Trophoblast cell (in vitro differentiated cells and primary cell): ENCODE results near the gene LUM.

Source experiments
- DNase-seq, 2 donors: peaks; one replicate each; pipeline ENCODE4 v3.0.0-alpha.2; 2016
- H2AFZ ChIP-seq: 2 replicates; pipeline ENCODE4 v1.6.1; 2013; ENCODE audit warnings: low read length, moderate library complexity, mild to moderate bottlenecking; ENCODE audit not compliant: insufficient read depth, poor library complexity
- H2AK5ac ChIP-seq: 2 replicates; pipeline ENCODE4 v1.6.1; 2013; ENCODE audit warnings: mild to moderate bottlenecking, low read length
- H2BK120ac ChIP-seq: 2 replicates; pipeline ENCODE4 v1.6.1; 2013; ENCODE audit warnings: low read length, mild to moderate bottlenecking, moderate library complexity; ENCODE audit not compliant: insufficient read depth, poor library complexity
- H2BK12ac ChIP-seq: 2 replicates; pipeline ENCODE4 v1.6.1; 2013; ENCODE audit warnings: mild to moderate bottlenecking, low read length, moderate library complexity
- H2BK5ac ChIP-seq: 2 replicates; pipeline ENCODE4 v1.6.1; 2013; ENCODE audit warnings: low read length, low read depth, moderate library complexity, mild to moderate bottlenecking; ENCODE audit not compliant: poor library complexity
- H3K14ac ChIP-seq: 2 replicates; pipeline ENCODE4 v1.6.1; 2013; ENCODE audit warnings: mild to moderate bottlenecking, low read length
- H3K18ac ChIP-seq: 2 replicates; pipeline ENCODE4 v1.6.1; 2013; ENCODE audit warnings: mild to moderate bottlenecking, low read length
- H3K23ac ChIP-seq: 2 replicates; pipeline ENCODE4 v1.6.1; 2013; ENCODE audit warnings: low read length
- H3K27ac ChIP-seq: 2 replicates; pipeline ENCODE4 v1.5.1; 2013; ENCODE audit warnings: low read depth, mild to moderate bottlenecking, inconsistent platforms, low read length, moderate library complexity
- H3K27me3 ChIP-seq: 2 replicates; pipeline ENCODE4 v1.6.1; 2013; ENCODE audit warnings: inconsistent platforms, mild to moderate bottlenecking, low read length, moderate library complexity; ENCODE audit not compliant: insufficient read depth
- H3K36me3 ChIP-seq, 2 experiments: 1 replicate in 1 of 2; 2 replicates in 1 of 2; pipeline ENCODE4 v1.6.1; 2013; ENCODE audit warnings: low read length in 2 of 2, mild to moderate bottlenecking in 2 of 2, moderate library complexity in 1 of 2; ENCODE audit not compliant: insufficient read depth in 2 of 2, control insufficient read depth in 1 of 2
- H3K4ac ChIP-seq: 2 replicates; pipeline ENCODE4 v1.6.1; 2013; ENCODE audit warnings: low read depth, mild to moderate bottlenecking, low read length, moderate library complexity
- H3K4me1 ChIP-seq, 2 experiments: 1 replicate in 1 of 2; 2 replicates in 1 of 2; pipeline ENCODE4 v1.6.1; 2013; ENCODE audit warnings: low read length in 2 of 2, mild to moderate bottlenecking in 2 of 2, moderate library complexity in 1 of 2; ENCODE audit not compliant: insufficient read depth in 2 of 2, control insufficient read depth in 1 of 2
- H3K4me2 ChIP-seq: 2 replicates; pipeline ENCODE4 v1.6.1; 2013; ENCODE audit warnings: inconsistent platforms, mild to moderate bottlenecking, low read length, moderate library complexity
- H3K4me3 ChIP-seq: 2 replicates; pipeline ENCODE4 v1.5.1; 2013; ENCODE audit warnings: mild to moderate bottlenecking, low read depth, low read length, inconsistent platforms
- H3K79me1 ChIP-seq: one replicate; pipeline ENCODE4 v1.6.1; 2013; ENCODE audit warnings: low read length
- H3K79me2 ChIP-seq: 2 replicates; pipeline ENCODE4 v1.6.1; 2013; ENCODE audit warnings: low read length, mild to moderate bottlenecking; ENCODE audit not compliant: control insufficient read depth, insufficient read depth, poor library complexity
- H3K9ac ChIP-seq: 2 replicates; pipeline ENCODE4 v1.6.1; 2013; ENCODE audit warnings: mild to moderate bottlenecking, low read length
- H3K9me3 ChIP-seq: 2 replicates; pipeline ENCODE4 v1.6.1; 2013; ENCODE audit warnings: low read depth, mild to moderate bottlenecking, control low read depth, inconsistent platforms, low read length; ENCODE audit not compliant: insufficient read depth
- H4K12ac ChIP-seq: 2 replicates; pipeline ENCODE4 v1.6.1; 2013; ENCODE audit warnings: low read depth, mild to moderate bottlenecking, low read length, moderate library complexity
- H4K8ac ChIP-seq: 2 replicates; pipeline ENCODE4 v1.6.1; 2013; ENCODE audit warnings: low read depth, mild to moderate bottlenecking, low read length, moderate library complexity
- H4K91ac ChIP-seq: one replicate; pipeline ENCODE4 v1.6.1; 2013; ENCODE audit warnings: low read depth, mild to moderate bottlenecking, low read length, moderate library complexity
- WGBS: extraction: QIAGEN DNeasy Blood & Tissue Kit; methylation state at CpG from one replicate; pipeline ENCODE4 v1.1.7; 2013; ENCODE audit warnings: missing lambda C conversion rate; ENCODE audit not compliant: insufficient read length, insufficient coverage; ENCODE audit errors: extremely low coverage; 5-methylcytosine and 5-hydroxymethylcytosine counted together

LUM gene

GRCh38 chr12:91061091-91061490 lies 50.2 kb downstream of the LUM start:
- Histone ChIP-seq H2BK12ac (no peak overlapping the region), H3K79me2 (no peaks in the 10 kb centered on the region), H2BK5ac (no peak overlapping the region), H2AFZ (no peak overlapping the region), H2BK120ac (no peak overlapping the region), H3K18ac (no peak overlapping the region), H3K23ac (no peak overlapping the region), H2AK5ac (no peak overlapping the region), H3K27me3 (no peaks in the 10 kb centered on the region), H3K14ac (no peak overlapping the region), H3K4me3 (no peak overlapping the region), H3K9me3 (no peaks in the 10 kb centered on the region), H3K4ac (no peak overlapping the region), H3K4me2 (no peak overlapping the region), H3K36me3 (no peaks in the 10 kb centered on the region), H3K9ac (no peak overlapping the region), H3K27ac (no peak overlapping the region), H3K79me1 (no peaks in the 10 kb centered on the region), H4K12ac (no peak overlapping the region), H4K91ac (no peak overlapping the region), H4K8ac (no peak overlapping the region), H3K4me1 (no peaks in the 10 kb centered on the region)
- WGBS, result no CpG with 5 or more reads among the region's 1 CpG
- DNase-seq, result no peak

GRCh38 chr12:91059211-91059610 lies 52.1 kb downstream of the LUM start:
- Histone ChIP-seq H3K27me3 (no peaks in the 10 kb centered on the region), H4K8ac (no peak overlapping the region), H3K4me1 (no peaks in the 10 kb centered on the region), H2AK5ac (no peak overlapping the region), H4K12ac (no peak overlapping the region), H3K9me3 (no peaks in the 10 kb centered on the region), H2AFZ (no peak overlapping the region), H3K4me2 (no peak overlapping the region), H3K18ac (no peak overlapping the region), H3K79me2 (no peaks in the 10 kb centered on the region), H2BK12ac (no peak overlapping the region), H4K91ac (no peak overlapping the region), H3K4ac (no peak overlapping the region), H3K23ac (no peak overlapping the region), H2BK5ac (no peak overlapping the region), H2BK120ac (no peak overlapping the region), H3K14ac (no peak overlapping the region), H3K9ac (no peak overlapping the region), H3K27ac (no peak overlapping the region), H3K36me3 (no peaks in the 10 kb centered on the region), H3K79me1 (no peaks in the 10 kb centered on the region), H3K4me3 (no peak overlapping the region)
- DNase-seq, result no peak

GRCh38 chr12:91058786-91059185 lies 52.5 kb downstream of the LUM start:
- Histone ChIP-seq H3K9me3 (no peaks in the 10 kb centered on the region), H3K4ac (no peak overlapping the region), H3K79me1 (no peaks in the 10 kb centered on the region), H2BK5ac (no peak overlapping the region), H4K8ac (no peak overlapping the region), H3K4me1 (no peaks in the 10 kb centered on the region), H3K4me3 (no peak overlapping the region), H3K79me2 (no peaks in the 10 kb centered on the region), H3K18ac (no peak overlapping the region), H3K36me3 (no peaks in the 10 kb centered on the region), H2BK120ac (no peak overlapping the region), H3K4me2 (no peak overlapping the region), H4K12ac (no peak overlapping the region), H3K27ac (no peak overlapping the region), H2AK5ac (no peak overlapping the region), H2BK12ac (no peak overlapping the region), H3K14ac (no peak overlapping the region), H3K23ac (no peak overlapping the region), H3K27me3 (no peaks in the 10 kb centered on the region), H3K9ac (no peak overlapping the region), H2AFZ (no peak overlapping the region), H4K91ac (no peak overlapping the region)
- DNase-seq, result no peak
- no CpG with 5 or more reads among the region's 1 CpG for WGBS

- no peak for DNase-seq
- H3K27ac ChIP-seq, result no peak within 1 kb of the TSS
- H2AK5ac ChIP-seq, result no peak within 1 kb of the TSS
- no peak within 1 kb of the TSS for H4K8ac ChIP-seq
- no peaks in the 10 kb centered on the region for H3K36me3 ChIP-seq
- H3K79me2 ChIP-seq, result no peaks in the 10 kb centered on the region
- H2BK5ac ChIP-seq, result no peak within 1 kb of the TSS
- H2BK12ac ChIP-seq, result no peak within 1 kb of the TSS
- no peak within 1 kb of the TSS for H3K4ac ChIP-seq
- H3K4me3 ChIP-seq, result no peak within 1 kb of the TSS
- no peak within 1 kb of the TSS for H3K14ac ChIP-seq
- H3K9ac ChIP-seq, result no peak within 1 kb of the TSS
- no peak within 1 kb of the TSS for H2BK120ac ChIP-seq
- no peak within 1 kb of the TSS for H2AFZ ChIP-seq
- no peak within 1 kb of the TSS for H4K12ac ChIP-seq
- no peak within 1 kb of the TSS for H4K91ac ChIP-seq
- no CpG with 5 or more reads among the region's 9 CpGs for WGBS
- H3K18ac ChIP-seq, result no peak within 1 kb of the TSS
- no peak within 1 kb of the TSS for H3K23ac ChIP-seq
- H3K27me3 ChIP-seq, result no peaks in the 10 kb centered on the region
- H3K4me1 ChIP-seq, result no peaks in the 10 kb centered on the region
- H3K79me1 ChIP-seq, result no peaks in the 10 kb centered on the region
- no peak within 1 kb of the TSS for H3K4me2 ChIP-seq
- H3K9me3 ChIP-seq, result no peaks in the 10 kb centered on the region
These were observed 53.7 kb downstream of the LUM start, which contains the start of gene KERA for GRCh38 chr12:91057368-91058165. KERA (minus strand) TSS chr12:91058024; CDS start chr12:91056281, 1,743 bp downstream.
